HEK293T (cell line): ENCODE measurements around the gene PALB2.

Experiments used
- ARNT ChIP-seq: fragments of 450-650 bp; IDR thresholded peaks from 2 replicates; pipeline ENCODE4 v1.6.1; 2017; ENCODE audit warnings: mild to moderate bottlenecking
- BHLHE40 ChIP-seq: fragments of 450-650 bp; IDR thresholded peaks from 2 replicates; pipeline ENCODE4 v1.6.1; 2016; ENCODE audit warnings: mild to moderate bottlenecking, moderate library complexity, borderline replicate concordance
- CTBP1 ChIP-seq: fragments of 450-650 bp; IDR thresholded peaks from 2 replicates; pipeline ENCODE4 v1.6.1; 2016; ENCODE audit warnings: borderline replicate concordance
- ELF4 ChIP-seq: fragments of 450-650 bp; IDR thresholded peaks from 2 replicates; pipeline ENCODE4 v1.6.1; 2017; ENCODE audit warnings: antibody characterized with exemption
- FOXM1 ChIP-seq: fragments of 450-650 bp; IDR thresholded peaks from 2 replicates; pipeline ENCODE4 v1.6.1; 2017; ENCODE audit warnings: mild to moderate bottlenecking, borderline replicate concordance
- NFRKB ChIP-seq: fragments of 450-650 bp; IDR thresholded peaks from 2 replicates; pipeline ENCODE4 v1.6.1; 2016; ENCODE audit warnings: mild to moderate bottlenecking, moderate library complexity
- SP1 ChIP-seq: fragments of 450-650 bp; IDR thresholded peaks from 2 replicates; pipeline ENCODE4 v1.6.1; 2017
- SUZ12 ChIP-seq: fragments of 450-650 bp; IDR thresholded peaks from 2 replicates; pipeline ENCODE4 v1.6.1; 2016; ENCODE audit warnings: mild to moderate bottlenecking
- TARDBP ChIP-seq: fragments of 450-650 bp; IDR thresholded peaks from 2 replicates; pipeline ENCODE4 v1.6.1; 2016
- ZNF384 ChIP-seq: fragments of 450-650 bp; IDR thresholded peaks from 2 replicates; pipeline ENCODE4 v1.6.1; 2016

GRCh38 chr16:23629516-23629915 lies 11.6 kb downstream of the PALB2 start:
- TF ChIP-seq BHLHE40, result no peak
- TF ChIP-seq NFRKB, result no peak
- TF ChIP-seq FOXM1, result no peak
- no peak for TF ChIP-seq CTBP1
- TF ChIP-seq ELF4, result no peak
- no peak for TF ChIP-seq SUZ12
- TF ChIP-seq ARNT, result no peak
- no peak for TF ChIP-seq ZNF384
- TF ChIP-seq SP1, result no peak
- TF ChIP-seq TARDBP, result no peak
